SK-N-MC (cell line): ENCODE data around the gene PRR20G.

ENCODE experiments used
- EZH2 ChIP-seq: fragments of 200-600 bp; sonication (generic); IDR thresholded peaks from one replicate; pipeline ENCODE4 v1.6.1; 2017; ENCODE audit warnings: antibody characterized with exemption
- FOXP2 ChIP-seq: optimal IDR thresholded peaks from 2 replicates; pipeline ENCODE3; 2011; ENCODE audit warnings: mild to moderate bottlenecking, moderate library complexity; ENCODE audit not compliant: insufficient read depth; ENCODE audit errors: extremely low read length, control extremely low read depth
- POLR2AphosphoS5 ChIP-seq: IDR thresholded peaks from 2 replicates; pipeline ENCODE4 v1.6.1; 2012; ENCODE audit warnings: mild to moderate bottlenecking, low read depth, low read length, borderline replicate concordance

GRCh38 chr3:127337001-127337400 is 49.2 kb upstream of the PRR20G start:
- TF ChIP-seq EZH2 = no peak
- no peak for TF ChIP-seq POLR2AphosphoS5
- TF ChIP-seq FOXP2 = no peak
